Colonic mucosa (tissue), 4 donors: ENCODE measurements around the gene MORC1. TPM values are rescaled to one million over a fixed set of nuclear protein-coding genes. Genes with fewer than 3 reads are reported as not detected.

Source experiments
- DNase-seq: peaks from one replicate; pipeline ENCODE4 v3.0.0-alpha.2; 2020
- H3K27ac ChIP-seq: fragments of 200-600 bp; one replicate; pipeline ENCODE4 v1.8.0; 2021
- H3K27me3 ChIP-seq: fragments of 200-600 bp; one replicate; pipeline ENCODE4 v1.8.0; 2021
- H3K36me3 ChIP-seq: fragments of 200-600 bp; one replicate; pipeline ENCODE4 v1.8.0; 2021
- H3K4me1 ChIP-seq: fragments of 200-600 bp; one replicate; pipeline ENCODE4 v1.8.0; 2021; ENCODE audit warnings: mild to moderate bottlenecking
- H3K4me3 ChIP-seq: fragments of 200-600 bp; one replicate; pipeline ENCODE4 v1.8.0; 2021
- H3K9ac ChIP-seq, 2 donors: one replicate each; pipeline ENCODE4 v1.7.0; 2013; ENCODE audit warnings: control low read depth in 2 of 2, low read depth in 2 of 2, low read length in 2 of 2
- H3K9me3 ChIP-seq: fragments of 200-600 bp; one replicate; pipeline ENCODE4 v1.8.0; 2021
- intact Hi-C: fragments of 100-400 bp; cut with DNase I; formaldehyde crosslinking; loops from one replicate; pipeline ENCODE4 v1.14.1; 2022
- total RNA-seq, 2 donors: library from RNA; stranded (reverse); fragmentation: NEBNext Ultra II Directional in 1 of 2; extraction: Animal tissue kit (Norgen Biotek cat#: 25700) in 1 of 2; gene quantifications; one replicate each; pipeline ENCODE4 v1.2.1, GENCODE V29; 2021
- TF ChIP-seq, protein P1 (sequence below): fragments of 200-600 bp; IDR thresholded peaks from one replicate; pipeline ENCODE4 v1.8.0; 2022; ENCODE audit warnings: antibody characterized with exemption, mild to moderate bottlenecking
- donor health status: healthy.
- donor health status: DM: no; HTN: no; CAD: no.
- donor health status: DM: no; HTN: no; CAD: no.

The MORC1 gene
- total RNA-seq, 2 donors from 2014 or later: not detected

DNA sequence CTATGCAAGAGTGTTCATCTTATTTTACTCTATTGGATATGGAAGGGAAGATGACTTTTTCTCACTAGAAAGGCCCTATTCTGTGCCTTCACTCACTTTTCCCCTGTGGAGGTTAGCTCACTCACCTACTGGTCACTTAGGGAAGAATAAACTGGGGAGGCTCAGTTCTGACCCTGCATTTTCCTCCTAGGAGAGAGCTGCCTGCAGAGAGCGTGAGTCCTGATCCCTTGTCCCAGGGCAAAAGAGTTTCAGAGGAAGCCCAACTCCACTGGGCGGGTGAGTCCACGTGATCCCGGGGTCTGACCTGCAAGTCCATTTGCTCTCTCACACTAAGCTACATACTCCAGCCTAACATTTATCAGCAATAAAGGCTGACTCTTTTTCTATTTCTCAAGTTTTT is 8.4 kb downstream of the MORC1 start:
- DNase-seq: no peak
- intact Hi-C loops: no loop called here

DNA sequence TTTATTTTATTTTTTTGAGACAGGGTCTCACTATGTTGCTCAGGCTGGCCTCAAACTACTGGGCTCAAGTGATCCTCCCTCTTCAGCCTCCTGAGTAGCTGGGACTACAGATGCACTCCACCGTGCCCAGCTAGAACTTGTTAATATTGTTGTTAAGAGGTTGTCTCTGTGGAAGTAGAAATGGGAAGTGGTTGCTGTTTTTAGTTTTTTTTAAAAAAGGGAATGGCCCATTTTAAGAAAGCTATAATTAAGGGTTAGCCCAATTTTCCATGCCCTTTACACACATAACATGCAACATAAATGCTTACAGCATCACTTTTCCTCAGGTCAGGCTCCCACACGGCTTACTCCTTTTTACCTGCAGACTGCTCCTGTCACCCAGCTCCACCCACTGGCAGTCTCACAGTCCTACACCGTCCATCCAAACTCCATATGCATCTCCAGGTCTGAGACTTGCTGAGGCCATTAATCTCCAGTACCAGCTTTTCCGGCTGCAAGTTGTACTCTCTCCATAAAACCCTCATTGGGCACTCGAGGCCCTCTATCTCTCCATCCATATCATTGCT is 19.8 kb downstream of the MORC1 start:
- no peaks in the 10 kb centered on the region for H3K27me3 ChIP-seq
- TF ChIP-seq, protein P1, sequence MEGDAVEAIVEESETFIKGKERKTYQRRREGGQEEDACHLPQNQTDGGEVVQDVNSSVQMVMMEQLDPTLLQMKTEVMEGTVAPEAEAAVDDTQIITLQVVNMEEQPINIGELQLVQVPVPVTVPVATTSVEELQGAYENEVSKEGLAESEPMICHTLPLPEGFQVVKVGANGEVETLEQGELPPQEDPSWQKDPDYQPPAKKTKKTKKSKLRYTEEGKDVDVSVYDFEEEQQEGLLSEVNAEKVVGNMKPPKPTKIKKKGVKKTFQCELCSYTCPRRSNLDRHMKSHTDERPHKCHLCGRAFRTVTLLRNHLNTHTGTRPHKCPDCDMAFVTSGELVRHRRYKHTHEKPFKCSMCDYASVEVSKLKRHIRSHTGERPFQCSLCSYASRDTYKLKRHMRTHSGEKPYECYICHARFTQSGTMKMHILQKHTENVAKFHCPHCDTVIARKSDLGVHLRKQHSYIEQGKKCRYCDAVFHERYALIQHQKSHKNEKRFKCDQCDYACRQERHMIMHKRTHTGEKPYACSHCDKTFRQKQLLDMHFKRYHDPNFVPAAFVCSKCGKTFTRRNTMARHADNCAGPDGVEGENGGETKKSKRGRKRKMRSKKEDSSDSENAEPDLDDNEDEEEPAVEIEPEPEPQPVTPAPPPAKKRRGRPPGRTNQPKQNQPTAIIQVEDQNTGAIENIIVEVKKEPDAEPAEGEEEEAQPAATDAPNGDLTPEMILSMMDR: peak; percentile 30
- no peaks in the 10 kb centered on the region for H3K36me3 ChIP-seq
- intact Hi-C loops: no loop called here
- H3K27ac ChIP-seq: no peak overlapping the region
- no peaks in the 10 kb centered on the region for H3K9me3 ChIP-seq
- no peak overlapping the region for H3K4me3 ChIP-seq
- H3K4me1 ChIP-seq: no peaks in the 10 kb centered on the region
- no peak overlapping the region for H3K9ac ChIP-seq
- DNase-seq: peak; percentile 29

More for the DNA sequence above, 8.4 kb downstream of the MORC1 start:
- H3K9ac ChIP-seq: no peak overlapping the region
- H3K9me3 ChIP-seq: no peaks in the 10 kb centered on the region
- H3K4me1 ChIP-seq: no peaks in the 10 kb centered on the region
- no peak overlapping the region for H3K4me3 ChIP-seq
- no peaks in the 10 kb centered on the region for H3K27me3 ChIP-seq
- no peaks in the 10 kb centered on the region for H3K36me3 ChIP-seq
- TF ChIP-seq, protein P1: no peak
- no peak overlapping the region for H3K27ac ChIP-seq

DNA sequence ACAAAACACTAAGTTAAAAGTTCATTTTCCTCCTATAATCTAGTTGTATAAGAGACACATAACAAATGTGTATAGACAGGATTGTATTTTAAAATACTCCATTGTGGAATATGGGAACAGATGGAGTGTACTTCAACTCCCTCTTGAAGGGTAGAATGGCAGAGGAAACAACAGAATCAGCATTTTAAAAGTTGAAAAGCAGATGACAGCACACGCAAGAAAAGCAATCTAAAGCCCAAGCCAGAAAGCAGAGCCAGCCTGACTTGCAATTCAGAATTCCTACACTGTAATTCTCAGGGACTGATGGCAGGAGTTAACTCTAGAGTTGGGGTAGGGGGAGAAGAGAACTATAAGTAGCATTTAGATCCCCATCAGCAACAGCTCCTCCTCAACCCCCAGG is 22.8 kb downstream of the MORC1 start:
- H3K4me3 ChIP-seq: no peak overlapping the region
- no peak overlapping the region for H3K9ac ChIP-seq
- no peak for DNase-seq
- H3K27me3 ChIP-seq: no peaks in the 10 kb centered on the region
- no peaks in the 10 kb centered on the region for H3K9me3 ChIP-seq
- intact Hi-C loops: no loop called here
- H3K27ac ChIP-seq: no peak overlapping the region
- no peaks in the 10 kb centered on the region for H3K4me1 ChIP-seq
- TF ChIP-seq, protein P1: no peak
- no peaks in the 10 kb centered on the region for H3K36me3 ChIP-seq

DNA sequence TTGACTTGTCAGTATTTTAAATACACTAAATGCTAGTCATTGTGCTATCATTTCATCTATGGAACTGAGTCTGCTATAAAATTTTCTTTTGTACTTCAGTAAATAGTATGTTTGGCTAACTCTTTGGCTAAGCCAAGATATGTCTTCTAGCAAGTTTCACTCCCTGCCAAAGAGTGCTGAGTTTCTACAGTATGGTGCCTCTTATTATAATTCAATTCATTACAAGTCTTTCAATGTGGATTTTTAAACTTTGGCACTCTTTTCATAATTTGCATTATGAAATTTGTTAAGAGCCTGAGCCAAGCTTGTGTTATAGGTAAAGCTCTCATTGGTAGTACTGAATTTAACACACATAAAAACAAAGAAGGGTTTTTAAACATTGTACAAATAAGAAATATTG is 24.4 kb downstream of the MORC1 start:
- no peaks in the 10 kb centered on the region for H3K4me1 ChIP-seq
- TF ChIP-seq, protein P1: no peak
- intact Hi-C loops: no loop called here
- H3K27ac ChIP-seq: no peak overlapping the region
- no peak overlapping the region for H3K4me3 ChIP-seq
- H3K27me3 ChIP-seq: no peaks in the 10 kb centered on the region
- no peaks in the 10 kb centered on the region for H3K36me3 ChIP-seq
- no peak overlapping the region for H3K9ac ChIP-seq
- DNase-seq: no peak
- H3K9me3 ChIP-seq: no peaks in the 10 kb centered on the region

DNA sequence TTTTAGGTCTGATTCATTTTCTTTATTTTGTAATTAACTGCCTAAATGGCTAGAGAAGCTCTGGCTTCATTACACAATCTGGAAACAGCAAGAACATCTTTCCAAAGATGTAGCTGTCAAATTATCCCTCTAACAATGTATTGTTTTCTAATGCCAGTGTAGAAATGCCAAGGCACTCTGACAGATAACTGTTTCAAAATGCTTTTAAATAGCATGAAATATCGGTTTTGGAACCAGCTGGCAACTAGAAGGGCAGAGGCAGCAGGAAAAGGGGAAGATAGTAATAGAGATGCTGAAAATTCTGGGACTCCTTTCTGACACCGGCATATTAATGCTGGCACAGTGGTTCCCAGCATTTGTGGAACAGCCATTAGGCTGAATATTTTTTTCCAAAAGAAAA is 26.1 kb downstream of the MORC1 start:
- Histone ChIP-seq H3K36me3 (no peaks in the 10 kb centered on the region), H3K9ac (no peak overlapping the region), H3K9me3 (no peaks in the 10 kb centered on the region), H3K27ac (no peak overlapping the region), H3K4me1 (no peaks in the 10 kb centered on the region), H3K4me3 (no peak overlapping the region), H3K27me3 (no peaks in the 10 kb centered on the region)
- intact Hi-C loops: no loop called here
- no peak for DNase-seq
- TF ChIP-seq, protein P1: no peak
